DOHH2 (cell line): ENCODE data around the gene SLMAP.

Experiments used
- H3F3A ChIP-seq: fragments of 200-600 bp; sonication (generic), shearing (Covaris generic); 2 replicates; pipeline ENCODE4 v1.6.0; 2016; ENCODE audit warnings: antibody characterized with exemption, mild to moderate bottlenecking; ENCODE audit not compliant: control insufficient read depth, insufficient read depth
- H3K27ac ChIP-seq: fragments of 200-600 bp; sonication (generic); 2 replicates; pipeline ENCODE4 v1.5.1; 2014; ENCODE audit warnings: low read depth, mild to moderate bottlenecking, low read length, moderate library complexity
- H3K27me3 ChIP-seq: fragments of 200-600 bp; sonication (generic); 2 replicates; pipeline ENCODE4 v1.6.1; 2014; ENCODE audit warnings: mild to moderate bottlenecking, low read length, mixed read lengths; ENCODE audit not compliant: control insufficient read depth
- H3K36me3 ChIP-seq: fragments of 200-600 bp; sonication (generic); 2 replicates; pipeline ENCODE4 v1.6.1; 2014; ENCODE audit warnings: mild to moderate bottlenecking, low read length, moderate library complexity, mixed read lengths; ENCODE audit not compliant: control insufficient read depth
- H3K4me1 ChIP-seq: fragments of 200-600 bp; sonication (generic); 2 replicates; pipeline ENCODE4 v1.6.1; 2014; ENCODE audit warnings: mild to moderate bottlenecking, low read length, mixed read lengths; ENCODE audit not compliant: control insufficient read depth
- H3K4me2 ChIP-seq: fragments of 200-600 bp; sonication (generic); 2 replicates; pipeline ENCODE4 v1.6.0; 2014; ENCODE audit warnings: mild to moderate bottlenecking, low read length, moderate library complexity
- H3K4me3 ChIP-seq: fragments of 200-600 bp; sonication (generic); 2 replicates; pipeline ENCODE4 v1.5.1; 2014; ENCODE audit warnings: mild to moderate bottlenecking, low read length, mixed read lengths
- H3K79me2 ChIP-seq: fragments of 200-600 bp; sonication (generic); 2 replicates; pipeline ENCODE4 v1.6.1; 2014; ENCODE audit warnings: mild to moderate bottlenecking, low read length, mixed read lengths; ENCODE audit not compliant: control insufficient read depth
- H3K9me2 ChIP-seq: fragments of 200-600 bp; sonication (generic); replicated peaks from 2 replicates; pipeline ENCODE4 v1.6.1; 2014; ENCODE audit warnings: mild to moderate bottlenecking, low read length, mixed read lengths; ENCODE audit not compliant: control insufficient read depth
- H3K9me3 ChIP-seq: fragments of 200-600 bp; sonication (generic); 2 replicates; pipeline ENCODE4 v1.6.1; 2014; ENCODE audit warnings: antibody characterized with exemption, low read length, mixed read lengths; ENCODE audit not compliant: control insufficient read depth, insufficient read depth
- H4K20me1 ChIP-seq: fragments of 200-600 bp; sonication (generic); 2 replicates; pipeline ENCODE4 v1.6.0; 2014; ENCODE audit warnings: low read depth, mild to moderate bottlenecking, antibody characterized with exemption, low read length, moderate library complexity; ENCODE audit not compliant: control insufficient read depth, insufficient read depth
- CTCF ChIP-seq: fragments of 200-600 bp; sonication (generic); IDR thresholded peaks from one replicate; pipeline ENCODE4 v1.5.1; 2014; ENCODE audit warnings: antibody characterized with exemption, mild to moderate bottlenecking, low read depth, low read length; ENCODE audit not compliant: poor library complexity, severe bottlenecking
- EZH2phosphoT487 ChIP-seq: fragments of 200-600 bp; sonication (generic); IDR thresholded peaks from 2 replicates; pipeline ENCODE4 v1.6.1; 2017; ENCODE audit warnings: borderline replicate concordance, mild to moderate bottlenecking, antibody characterized with exemption, low read length, moderate library complexity, mixed read lengths

SLMAP gene

GRCh38 chr3:57837686-57838085 is 81.6 kb downstream of the SLMAP start:
- H3K79me2 ChIP-seq = no peaks in the 10 kb centered on the region
- peaks cover 2% of the 10 kb centered on the region for H3K36me3 ChIP-seq
- no peaks in the 10 kb centered on the region for H3K9me3 ChIP-seq
- H3K27me3 ChIP-seq = no peaks in the 10 kb centered on the region
- no peak overlapping the region for H3K4me2 ChIP-seq
- TF ChIP-seq EZH2phosphoT487 (no peak), CTCF (no peak)
- H3K9me2 ChIP-seq = no peaks in the 10 kb centered on the region
- no peak overlapping the region for H3K27ac ChIP-seq
- no peaks in the 10 kb centered on the region; the same call in none of the 2 replicates for H3F3A ChIP-seq
- 0 out of 2 replicates have a peak, but pooled peaks cover 2% of the 10 kb centered on the region for H3K4me1 ChIP-seq
- H4K20me1 ChIP-seq = peaks cover 3% of the 10 kb centered on the region; the same call in 1 of the 2 replicates
- H3K4me3 ChIP-seq = no peak overlapping the region

- Histone ChIP-seq H3K9me3 (no peaks in the 10 kb centered on the region), H3K79me2 (no peaks in the 10 kb centered on the region), H4K20me1 (peaks cover 3% of the 10 kb centered on the region; the same call in 1 of the 2 replicates), H3F3A (no peaks in the 10 kb centered on the region; the same call in none of the 2 replicates), H3K4me2 (no peak overlapping the region), H3K27me3 (no peaks in the 10 kb centered on the region), H3K4me3 (no peak overlapping the region), H3K36me3 (no peaks in the 10 kb centered on the region; the same call in 1 of the 2 replicates), H3K9me2 (no peaks in the 10 kb centered on the region), H3K4me1 (0 out of 2 replicates have a peak, but pooled peaks cover 2% of the 10 kb centered on the region), H3K27ac (no peak overlapping the region)
- TF ChIP-seq EZH2phosphoT487 = no peak
- no peak for TF ChIP-seq CTCF
These were observed 82.5 kb downstream of the SLMAP start for GRCh38 chr3:57838627-57839026.

GRCh38 chr3:57840473-57840872 is 84.4 kb downstream of the SLMAP start:
- H3K79me2 ChIP-seq = no peaks in the 10 kb centered on the region
- H3K27ac ChIP-seq = no peak overlapping the region
- no peaks in the 10 kb centered on the region; the same call in 1 of the 2 replicates for H3K36me3 ChIP-seq
- TF ChIP-seq EZH2phosphoT487 (no peak), CTCF (no peak)
- H3K4me1 ChIP-seq = 0 out of 2 replicates have a peak, but pooled peaks cover 2% of the 10 kb centered on the region
- H3K9me2 ChIP-seq = no peaks in the 10 kb centered on the region
- H3K27me3 ChIP-seq = no peaks in the 10 kb centered on the region
- H3K4me2 ChIP-seq = no peak overlapping the region
- peaks cover 3% of the 10 kb centered on the region; the same call in 1 of the 2 replicates for H4K20me1 ChIP-seq
- H3F3A ChIP-seq = no peaks in the 10 kb centered on the region; the same call in none of the 2 replicates
- no peak overlapping the region for H3K4me3 ChIP-seq
- no peaks in the 10 kb centered on the region for H3K9me3 ChIP-seq
